ENCODE data around the gene FTCD. TPM values are rescaled to one million over a fixed set of nuclear protein-coding genes. Genes with fewer than 3 reads are reported as not detected.
"Not testable (repeated sequence)": the region's sequence is repeated elsewhere in the genome, so short reads cannot be mapped to it uniquely, and the experiment has no call there.

FTCD gene
- total RNA-seq, 1 experiment from 2014 or later: 0.36 TPM

- DNase-seq (ENCODE audit: low read depth): no peak
Measured at GRCh38 chr21:46171996-46172862, 16.9 kb upstream of the FTCD start.

GRCh38 chr21:46171585-46171984 is 16.2 kb upstream of the FTCD start:
- DNase-seq (ENCODE audit: low read depth): no peak

- DNase-seq (ENCODE audit: low read depth): not testable (repeated sequence)
Measured at GRCh38 chr21:46170436-46171193, 15.2 kb upstream of the FTCD start.

GRCh38 chr21:46168659-46169386 is 13.4 kb upstream of the FTCD start:
- DNase-seq (ENCODE audit: low read depth): no peak

GRCh38 chr21:46168238-46168637 is 12.9 kb upstream of the FTCD start:
- no peak for DNase-seq (ENCODE audit: low read depth)

GRCh38 chr21:46165098-46165497 is 9.7 kb upstream of the FTCD start:
- no peak for DNase-seq (ENCODE audit: low read depth)

GRCh38 chr21:46163380-46163779 is 8.0 kb upstream of the FTCD start:
- DNase-seq (ENCODE audit: low read depth): no peak

- no peak for DNase-seq (ENCODE audit: low read depth)
Measured at GRCh38 chr21:46161633-46162592, 6.5 kb upstream of the FTCD start.

GRCh38 chr21:46160907-46161632 is 5.7 kb upstream of the FTCD start:
- DNase-seq (ENCODE audit: low read depth): no peak

GRCh38 chr21:46160657-46160906 is 5.2 kb upstream of the FTCD start:
- DNase-seq (ENCODE audit: low read depth): no peak

- no peak for DNase-seq (ENCODE audit: low read depth)
Measured at GRCh38 chr21:46159841-46160656, 4.7 kb upstream of the FTCD start.

- no peak for DNase-seq (ENCODE audit: low read depth)
Measured at GRCh38 chr21:46159390-46159789, 4.0 kb upstream of the FTCD start.

GRCh38 chr21:46158666-46159300 is 3.4 kb upstream of the FTCD start:
- DNase-seq (ENCODE audit: low read depth): no peak

GRCh38 chr21:46157987-46158451 is 2.6 kb upstream of the FTCD start:
- no peak for DNase-seq (ENCODE audit: low read depth)

- no peak for DNase-seq (ENCODE audit: low read depth)
Measured at GRCh38 chr21:46157396-46157986, 2.1 kb upstream of the FTCD start.

GRCh38 chr21:46156678-46157077 is 1.3 kb upstream of the FTCD start:
- no peak for DNase-seq (ENCODE audit: low read depth)

- no peak for DNase-seq (ENCODE audit: low read depth)
Measured at GRCh38 chr21:46156378-46156645, 933 bp upstream of the FTCD start.

GRCh38 chr21:46154955-46155513 is 345 bp downstream of the FTCD start:
- no peak for DNase-seq (ENCODE audit: low read depth)
